Ectodermal cell (in vitro differentiated cells): ENCODE data around the gene NPAP1.
"Not testable (repeated sequence)": the region's sequence is repeated elsewhere in the genome, so short reads cannot be mapped to it uniquely, and the experiment has no call there.

Source experiments
- H3K27ac ChIP-seq: 2 replicates; pipeline ENCODE4 v1.7.0; 2013; ENCODE audit warnings: mild to moderate bottlenecking, low read depth, low read length; ENCODE audit not compliant: insufficient read depth, poor library complexity, severe bottlenecking
- H3K27me3 ChIP-seq: 2 replicates; pipeline ENCODE4 v1.7.0; 2013; ENCODE audit warnings: mild to moderate bottlenecking, low read length; ENCODE audit not compliant: insufficient read depth, control insufficient read depth, poor library complexity, severe bottlenecking
- H3K36me3 ChIP-seq: one replicate; pipeline ENCODE4 v1.7.0; 2013; ENCODE audit warnings: low read length; ENCODE audit not compliant: control insufficient read depth, insufficient read depth
- H3K4me1 ChIP-seq: one replicate; pipeline ENCODE4 v1.7.0; 2013; ENCODE audit warnings: low read length; ENCODE audit not compliant: control insufficient read depth, insufficient read depth
- H3K4me3 ChIP-seq: 2 replicates; pipeline ENCODE4 v1.7.0; 2013; ENCODE audit warnings: low read depth, low read length, control low read depth; ENCODE audit not compliant: insufficient read depth
- H3K9me3 ChIP-seq: 2 replicates; pipeline ENCODE4 v1.7.0; 2013; ENCODE audit warnings: mild to moderate bottlenecking, low read length, moderate library complexity; ENCODE audit not compliant: control insufficient read depth
- WGBS, 2 experiments: methylation state at CpG; one replicate each; pipeline ENCODE4 v1.1.7; 2013; ENCODE audit warnings: missing lambda C conversion rate in 2 of 2; 5-methylcytosine and 5-hydroxymethylcytosine counted together

The NPAP1 gene

DNA sequence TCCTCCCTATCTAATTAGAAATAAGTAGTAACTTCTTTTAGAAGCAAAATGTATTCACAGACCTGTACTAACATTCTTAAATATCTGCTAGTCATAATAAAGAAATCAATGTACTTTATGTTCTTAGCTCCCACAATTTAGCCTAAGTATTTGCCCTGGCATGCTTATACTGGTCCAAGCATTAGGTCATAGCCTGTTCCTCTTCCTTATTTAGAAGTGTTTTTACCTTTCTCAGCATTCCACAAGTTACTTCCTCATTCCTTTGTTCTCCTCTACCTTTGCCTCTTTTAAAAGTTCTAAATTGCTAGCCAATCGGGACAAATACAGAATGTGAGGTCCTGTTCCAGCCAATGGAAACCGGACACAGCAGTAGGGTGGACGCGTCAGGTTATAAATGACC, 7.3 kb downstream of the NPAP1 start:
- 73 to 82% methylated on average over 4 of the region's 4 CpGs for WGBS, 2 experiments
- not testable (repeated sequence) for H3K27ac ChIP-seq, H3K36me3 ChIP-seq, H3K4me3 ChIP-seq, H3K4me1 ChIP-seq, H3K9me3 ChIP-seq, H3K27me3 ChIP-seq

DNA sequence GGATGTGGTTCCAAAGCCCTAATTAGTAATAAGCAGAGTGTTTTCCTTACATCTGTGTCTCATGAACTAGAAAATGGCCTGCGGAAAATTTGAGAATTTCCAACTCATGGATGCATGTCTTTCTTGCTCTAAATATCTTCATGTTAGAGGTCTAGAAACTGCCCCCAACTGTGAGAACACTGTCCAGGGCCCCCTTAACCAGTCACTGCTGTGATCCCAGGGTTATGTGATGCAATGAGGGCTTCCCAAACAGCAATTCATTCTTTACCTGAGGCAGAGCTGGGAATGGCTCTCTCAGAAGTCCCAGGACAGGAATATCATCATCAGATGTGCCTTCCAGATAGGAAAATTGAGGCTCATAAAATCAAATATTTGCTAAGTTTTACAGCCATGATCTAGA, 8.2 kb downstream of the NPAP1 start:
- Histone ChIP-seq H3K4me3 (no peak overlapping the region), H3K4me1 (no peaks in the 10 kb centered on the region), H3K27me3 (no peaks in the 10 kb centered on the region), H3K9me3 (no peaks in the 10 kb centered on the region), H3K36me3 (no peaks in the 10 kb centered on the region), H3K27ac (no peak overlapping the region)
- 95 to 97% methylated on average over 1 of the region's 1 CpG for WGBS, 2 experiments

DNA sequence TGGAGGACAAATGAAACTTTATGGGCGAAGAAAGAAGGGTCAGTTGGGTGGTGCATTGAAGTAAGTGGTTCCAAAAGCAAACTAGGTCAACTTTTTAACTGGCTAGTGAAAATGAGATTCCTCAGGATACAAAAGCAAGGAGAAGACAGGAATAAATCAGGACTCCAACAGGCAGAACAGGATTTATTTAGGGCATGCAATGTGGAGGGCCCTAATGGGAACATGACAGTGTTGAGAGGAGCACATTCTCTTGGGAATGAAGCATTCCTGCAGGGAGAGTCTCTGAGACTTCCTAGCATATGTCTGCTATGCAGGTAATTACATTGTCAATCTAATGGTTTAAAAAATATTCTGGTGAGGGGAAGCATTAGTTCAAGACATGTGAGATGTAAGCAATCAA, 8.7 kb downstream of the NPAP1 start:
- Histone ChIP-seq H3K27ac (no peak overlapping the region), H3K36me3 (no peaks in the 10 kb centered on the region), H3K4me3 (no peak overlapping the region), H3K4me1 (no peaks in the 10 kb centered on the region), H3K9me3 (no peaks in the 10 kb centered on the region), H3K27me3 (no peaks in the 10 kb centered on the region)
- 69 to 78% methylated on average over 1 of the region's 1 CpG for WGBS, 2 experiments

DNA sequence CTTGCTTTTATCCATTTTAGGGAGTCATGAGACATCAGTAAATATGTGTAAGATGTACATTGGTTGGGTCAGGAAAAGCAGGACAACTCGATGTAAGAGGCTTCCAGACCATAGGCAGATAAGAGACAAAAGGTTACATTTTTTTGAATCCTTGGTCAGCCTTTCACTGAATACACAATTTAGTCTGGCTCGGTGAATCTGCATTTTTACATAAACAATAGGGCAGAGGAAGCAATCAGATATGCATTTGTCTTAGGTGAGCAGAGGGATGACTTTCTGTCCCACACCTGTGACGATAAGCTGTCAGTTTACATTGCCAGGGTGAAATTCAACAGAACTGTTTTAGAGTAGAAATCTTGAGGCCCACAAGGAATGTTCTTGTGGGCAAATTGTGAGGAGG, 20.6 kb downstream of the NPAP1 start:
- H3K27me3 ChIP-seq = no peaks in the 10 kb centered on the region
- H3K36me3 ChIP-seq = no peaks in the 10 kb centered on the region
- H3K9me3 ChIP-seq = peaks cover 3% of the 10 kb centered on the region
- H3K4me1 ChIP-seq = no peaks in the 10 kb centered on the region
- H3K4me3 ChIP-seq = no peak overlapping the region
- H3K27ac ChIP-seq = no peak overlapping the region
- 56 to 72% methylated on average over 3 of the region's 3 CpGs for WGBS, 2 experiments

DNA sequence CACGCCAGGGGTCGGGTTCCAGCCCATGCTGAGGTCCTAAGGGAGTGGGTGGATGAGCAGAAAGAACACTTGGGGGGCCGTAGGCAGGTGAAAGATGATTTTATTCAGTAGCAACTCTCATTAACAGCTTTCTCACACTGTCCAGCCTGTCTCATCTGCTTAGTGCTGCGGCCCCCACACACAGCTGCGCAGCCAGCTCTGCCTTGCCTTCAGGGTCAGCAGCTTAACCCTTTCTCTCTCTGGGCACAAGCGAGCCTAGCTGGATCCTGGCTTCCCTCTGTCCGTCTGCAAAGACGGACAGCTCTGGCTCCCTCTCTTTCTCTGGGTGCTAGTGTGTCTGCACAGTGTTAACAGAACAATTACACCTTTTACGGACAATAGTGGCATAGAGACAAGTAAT, 21.3 kb downstream of the NPAP1 start:
- Histone ChIP-seq H3K4me3 (no peak overlapping the region), H3K4me1 (no peaks in the 10 kb centered on the region), H3K27me3 (no peaks in the 10 kb centered on the region), H3K36me3 (no peaks in the 10 kb centered on the region), H3K9me3 (peaks cover 3% of the 10 kb centered on the region), H3K27ac (no peak overlapping the region)
- WGBS, 2 experiments = 71 to 74% methylated on average over 9 of the region's 9 CpGs

DNA sequence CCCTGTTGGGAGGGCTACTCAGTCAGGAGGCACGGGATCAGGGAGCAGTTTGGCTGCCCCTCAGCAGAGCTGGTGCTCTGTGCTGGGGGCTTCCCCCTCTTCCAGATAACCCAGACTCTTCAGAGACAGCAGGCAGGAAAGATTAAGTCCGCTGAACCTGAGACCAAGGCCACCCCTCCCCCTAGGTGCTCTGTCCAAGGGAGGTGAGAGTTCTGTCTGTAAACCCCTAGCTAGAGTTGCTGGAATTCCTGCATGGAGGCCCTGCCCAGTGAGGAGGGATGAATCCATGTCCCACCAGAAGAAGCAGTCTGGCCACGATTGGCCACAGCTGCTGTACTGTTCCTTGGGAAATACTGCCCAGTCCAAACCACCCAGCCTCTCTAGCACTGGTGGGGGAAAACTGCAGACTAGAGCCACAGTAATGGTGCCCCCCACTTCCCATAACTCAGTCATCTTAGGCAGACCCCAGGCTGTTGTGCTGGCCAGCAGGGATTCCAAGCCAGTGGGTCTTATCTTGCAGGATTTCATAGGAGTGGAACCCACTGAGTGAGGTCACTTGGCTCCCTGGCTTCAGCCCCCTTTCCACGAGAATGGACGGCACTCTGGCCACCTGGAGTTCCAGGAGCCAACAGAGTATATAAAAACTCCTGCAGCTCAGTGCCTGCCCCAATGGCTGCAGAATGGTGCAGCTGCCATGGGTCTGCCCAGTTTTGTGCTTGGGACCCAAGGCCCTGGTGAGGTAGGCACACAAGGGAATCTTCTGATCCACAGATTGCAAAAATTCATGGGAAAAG, 42.9 kb downstream of the NPAP1 start:
- no peaks in the 10 kb centered on the region for H3K4me1 ChIP-seq
- no peak overlapping the region for H3K4me3 ChIP-seq
- no peaks in the 10 kb centered on the region for H3K36me3 ChIP-seq
- H3K9me3 ChIP-seq = no peaks in the 10 kb centered on the region
- H3K27ac ChIP-seq = no peak overlapping the region
- 81% methylated on average over 5 of the region's 5 CpGs for WGBS, 2 experiments
- H3K27me3 ChIP-seq = no peaks in the 10 kb centered on the region

DNA sequence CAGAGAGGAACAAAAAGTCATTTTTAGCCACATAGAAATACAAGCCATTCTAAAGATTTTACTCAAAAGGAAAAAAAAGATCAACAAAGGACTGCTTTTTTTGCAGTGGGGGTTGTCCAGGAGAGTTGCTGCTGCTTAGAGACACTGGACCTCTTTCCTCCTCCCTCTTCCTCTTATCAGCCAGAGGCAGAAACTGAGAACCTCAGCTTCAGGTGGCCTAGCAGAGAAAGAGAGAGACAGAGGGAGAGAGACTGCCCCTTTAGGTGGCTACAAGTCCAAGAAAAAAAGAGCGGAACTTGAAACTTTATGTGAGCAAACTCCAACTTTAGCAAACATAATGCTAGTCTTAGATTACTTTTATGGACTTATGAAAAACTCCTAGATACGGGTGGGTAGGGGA, 54.2 kb downstream of the NPAP1 start:
- H3K9me3 ChIP-seq = peaks cover 2% of the 10 kb centered on the region
- H3K27me3 ChIP-seq = no peaks in the 10 kb centered on the region
- H3K27ac ChIP-seq = no peak overlapping the region
- WGBS, 2 experiments = 80% methylated on average over 1 of the region's 2 CpGs; no CpG with 5 or more reads in 1 of the 2 experiments
- no peaks in the 10 kb centered on the region for H3K36me3 ChIP-seq
- no peaks in the 10 kb centered on the region for H3K4me1 ChIP-seq
- no peak overlapping the region for H3K4me3 ChIP-seq
